ENCODE data around the gene ZNF619.

GRCh38 chr3:40497288-40497687 is 20.4 kb downstream of the ZNF619 start:
- no peak for TF ChIP-seq ZNF639 (CRISPR knock-in tag; conservative IDR thresholded peaks at IDR 0.05 in 1 of 2, IDR thresholded peaks at IDR 0.05 in 1 of 2)
- TF ChIP-seq CTCF (IDR thresholded peaks at IDR 0.05 in 2 of 3, conservative IDR thresholded peaks at IDR 0.05 in 1 of 3; ENCODE audit: insufficient read depth in 2 of 3, low read depth in 1 of 3, low read length in 3 of 3) = no peak
- no peak for TF ChIP-seq ZNF121 (CRISPR knock-in tag; conservative IDR thresholded peaks at IDR 0.05)
- TF ChIP-seq TAF15 (IDR thresholded peaks at IDR 0.05; ENCODE audit: low read depth, low read length) = no peak
- TF ChIP-seq ZBTB43 (CRISPR knock-in tag; IDR thresholded peaks at IDR 0.05) = no peak
- no peak for TF ChIP-seq RCOR1 (IDR thresholded peaks at IDR 0.05; ENCODE audit: borderline replicate concordance in 1 of 2, low read depth in 2 of 2, low read length in 2 of 2)
- TF ChIP-seq SIX5 (IDR thresholded peaks at IDR 0.05; ENCODE audit: borderline replicate concordance in 1 of 2, insufficient read depth in 1 of 2, low read depth in 1 of 2, low read length in 2 of 2) = no peak

All from K562 (cell line).